ENCODE results near the gene EXOC3. TPM values are rescaled to one million over a fixed set of nuclear protein-coding genes. Genes with fewer than 3 reads are reported as not detected.
"Not testable (repeated sequence)": the region's sequence is repeated elsewhere in the genome, so short reads cannot be mapped to it uniquely, and the experiment has no call there.

Gene EXOC3
- total RNA-seq, 1 donor from 2014 or later = 59.5 TPM

- Histone ChIP-seq H3K9me3 (no peaks in the 10 kb centered on the region), H3K4me3 (no peak overlapping the region), H3K36me3 (no peaks in the 10 kb centered on the region), H3K27ac (no peak overlapping the region), H3K4me1 (no peaks in the 10 kb centered on the region), H3K27me3 (peaks cover 42% of the 10 kb centered on the region)
- TF ChIP-seq, protein P1, sequence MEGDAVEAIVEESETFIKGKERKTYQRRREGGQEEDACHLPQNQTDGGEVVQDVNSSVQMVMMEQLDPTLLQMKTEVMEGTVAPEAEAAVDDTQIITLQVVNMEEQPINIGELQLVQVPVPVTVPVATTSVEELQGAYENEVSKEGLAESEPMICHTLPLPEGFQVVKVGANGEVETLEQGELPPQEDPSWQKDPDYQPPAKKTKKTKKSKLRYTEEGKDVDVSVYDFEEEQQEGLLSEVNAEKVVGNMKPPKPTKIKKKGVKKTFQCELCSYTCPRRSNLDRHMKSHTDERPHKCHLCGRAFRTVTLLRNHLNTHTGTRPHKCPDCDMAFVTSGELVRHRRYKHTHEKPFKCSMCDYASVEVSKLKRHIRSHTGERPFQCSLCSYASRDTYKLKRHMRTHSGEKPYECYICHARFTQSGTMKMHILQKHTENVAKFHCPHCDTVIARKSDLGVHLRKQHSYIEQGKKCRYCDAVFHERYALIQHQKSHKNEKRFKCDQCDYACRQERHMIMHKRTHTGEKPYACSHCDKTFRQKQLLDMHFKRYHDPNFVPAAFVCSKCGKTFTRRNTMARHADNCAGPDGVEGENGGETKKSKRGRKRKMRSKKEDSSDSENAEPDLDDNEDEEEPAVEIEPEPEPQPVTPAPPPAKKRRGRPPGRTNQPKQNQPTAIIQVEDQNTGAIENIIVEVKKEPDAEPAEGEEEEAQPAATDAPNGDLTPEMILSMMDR (IDR thresholded peaks at IDR 0.05) = no peak
- DNase-seq (no peak), ATAC-seq (peak; percentile 62)
- intact Hi-C loops (cut with DNase I) = no loop called here
These were observed 59.5 kb downstream of the EXOC3 start for GRCh38 chr5:502325-503079.

GRCh38 chr5:504326-505154 lies 61.6 kb downstream of the EXOC3 start:
- intact Hi-C loops (cut with DNase I) = no loop called here
- no peak overlapping the region for H3K27ac ChIP-seq
- peaks cover 37% of the 10 kb centered on the region for H3K27me3 ChIP-seq
- no peaks in the 10 kb centered on the region for H3K36me3 ChIP-seq
- H3K9me3 ChIP-seq = no peaks in the 10 kb centered on the region
- no peak overlapping the region for H3K4me3 ChIP-seq
- no peak for ATAC-seq
- no peak for DNase-seq
- H3K4me1 ChIP-seq = no peaks in the 10 kb centered on the region
- TF ChIP-seq, protein P1 (IDR thresholded peaks at IDR 0.05) = no peak

DNA sequence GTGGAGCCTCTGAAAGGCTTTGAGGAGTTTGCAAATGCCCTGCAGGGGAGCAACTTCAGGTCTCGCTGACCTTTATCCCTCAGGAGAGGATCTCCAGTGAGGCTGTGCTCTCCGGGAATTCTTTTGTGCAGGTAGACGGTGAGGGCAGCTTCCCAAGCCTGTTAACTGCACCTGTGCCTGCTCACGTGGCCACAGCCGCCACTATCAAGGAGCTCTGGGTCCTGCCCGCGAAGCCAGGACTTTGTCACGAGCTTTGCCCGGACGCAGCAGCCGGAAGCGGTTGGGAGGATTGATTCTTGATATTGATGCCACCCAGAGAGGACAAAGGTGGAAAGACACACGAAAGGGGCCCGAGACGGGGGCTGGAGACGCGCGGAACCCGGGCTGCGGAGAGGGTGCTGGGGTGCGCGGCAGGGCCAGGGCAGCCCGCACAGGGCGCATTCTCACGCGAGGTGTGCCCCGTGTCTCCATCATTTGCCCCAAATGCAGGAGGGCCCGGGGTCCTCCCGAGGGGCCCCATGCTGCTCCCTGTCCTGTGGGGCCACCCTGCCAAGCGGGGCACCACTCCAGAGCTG lies 63.1 kb downstream of the EXOC3 start:
- intact Hi-C loops (cut with DNase I) = no loop called here
- H3K4me3 ChIP-seq = no peak overlapping the region
- no peaks in the 10 kb centered on the region for H3K36me3 ChIP-seq
- DNase-seq (no peak), ATAC-seq (no peak)
- no peak overlapping the region for H3K27ac ChIP-seq
- H3K4me1 ChIP-seq = no peaks in the 10 kb centered on the region
- peaks cover 30% of the 10 kb centered on the region for H3K27me3 ChIP-seq
- H3K9me3 ChIP-seq = no peaks in the 10 kb centered on the region
- TF ChIP-seq, protein P1 (IDR thresholded peaks at IDR 0.05) = no peak

- H3K36me3 ChIP-seq; DNase-seq; H3K4me1 ChIP-seq; intact Hi-C loops (cut with DNase I); ATAC-seq; H3K27ac ChIP-seq; H3K9me3 ChIP-seq; H3K4me3 ChIP-seq: not testable (repeated sequence)
- H3K27me3 ChIP-seq = peaks cover 25% of the 10 kb centered on the region
These were observed 65.1 kb downstream of the EXOC3 start for GRCh38 chr5:507986-508575.

- H3K9me3 ChIP-seq = no peaks in the 10 kb centered on the region
- no peak for ATAC-seq
- no peaks in the 10 kb centered on the region for H3K36me3 ChIP-seq
- intact Hi-C loops (cut with DNase I) = no loop called here
- H3K4me3 ChIP-seq = no peak overlapping the region
- no peak for DNase-seq
- no peak overlapping the region for H3K27ac ChIP-seq
- TF ChIP-seq, protein P1 (IDR thresholded peaks at IDR 0.05) = no peak
- peaks cover 27% of the 10 kb centered on the region for H3K27me3 ChIP-seq
- no peaks in the 10 kb centered on the region for H3K4me1 ChIP-seq
These were observed 66.7 kb downstream of the EXOC3 start for GRCh38 chr5:509611-510185.

Data from upper lobe of right lung (tissue), 1 donor.